WTC11 (cell line): ENCODE measurements around the gene NLGN1. TPM values are rescaled to one million over a fixed set of nuclear protein-coding genes. Genes with fewer than 3 reads are reported as not detected.

Source experiments
- ATAC-seq: fragments of 200-7000 bp; cut with Tn5 transposase; 2 replicates; pipeline ENCODE4 v1.10.0; 2021; ENCODE audit warnings: mild to moderate bottlenecking, moderate library complexity
- CTCF ChIA-PET: fragments of 300-600 bp; sonication (Branson Sonifier 250); formaldehyde crosslinking; loops from one replicate; lab custom pipeline; 2021; ENCODE audit warnings: antibody characterized with exemption; lab: Charles Lee
- POLR2A ChIA-PET: fragments of 350-600 bp; sonication (Branson Sonifier 250); formaldehyde crosslinking; loops from one replicate; lab custom pipeline; 2021; ENCODE audit warnings: antibody characterized with exemption; lab: Charles Lee
- DNase-seq: peaks from one replicate; pipeline ENCODE4 v3.0.0; 2021; ENCODE audit warnings: low spot score
- H3K27ac Mint-ChIP-seq: 2 replicates; pipeline ENCODE4 v1.8.0; 2021; ENCODE audit warnings: mixed read lengths
- H3K27me3 Mint-ChIP-seq: 2 replicates; pipeline ENCODE4 v1.8.0; 2021; ENCODE audit warnings: low read depth, mild to moderate bottlenecking, moderate library complexity, mixed read lengths
- H3K36me3 Mint-ChIP-seq: 2 replicates; pipeline ENCODE4 v1.8.0; 2021; ENCODE audit warnings: mixed read lengths
- H3K4me1 Mint-ChIP-seq: 2 replicates; pipeline ENCODE4 v1.8.0; 2022; ENCODE audit warnings: mixed read lengths
- H3K4me3 Mint-ChIP-seq: 2 replicates; pipeline ENCODE4 v1.8.0; 2021; ENCODE audit warnings: mild to moderate bottlenecking, moderate library complexity, mixed read lengths
- H3K9me3 Mint-ChIP-seq: 2 replicates; pipeline ENCODE4 v1.8.0; 2021; ENCODE audit warnings: mixed read lengths
- ARID4B ChIP-seq: sonication (generic); formaldehyde crosslinking; IDR thresholded peaks from 2 replicates; pipeline ENCODE4 v1.8.0; 2023; ENCODE audit warnings: missing genetic modification reagents, mild to moderate bottlenecking, borderline replicate concordance
- ATF3 ChIP-seq: sonication (generic); formaldehyde crosslinking; conservative IDR thresholded peaks from 2 replicates; pipeline ENCODE4 v1.8.1; 2022; ENCODE audit warnings: mild to moderate bottlenecking, missing genetic modification reagents
- CREM ChIP-seq: sonication (generic); formaldehyde crosslinking; IDR thresholded peaks from 2 replicates; pipeline ENCODE4 v1.8.1; 2022; ENCODE audit warnings: mild to moderate bottlenecking, missing genetic modification reagents, moderate library complexity
- FOXK1 ChIP-seq: sonication (generic); formaldehyde crosslinking; IDR thresholded peaks from 2 replicates; pipeline ENCODE4 v1.8.0; 2022; ENCODE audit warnings: mild to moderate bottlenecking, moderate library complexity, missing genetic modification reagents
- FOXP4 ChIP-seq: sonication (generic); formaldehyde crosslinking; IDR thresholded peaks from 2 replicates; pipeline ENCODE4 v1.8.0; 2022; ENCODE audit warnings: mild to moderate bottlenecking, missing genetic modification reagents
- RORB ChIP-seq: fragments of 250-450 bp; sonication (Bioruptor Pico); IDR thresholded peaks from 2 replicates; pipeline ENCODE4 v1.9.0; 2021; ENCODE audit warnings: mild to moderate bottlenecking
- SMAD3 ChIP-seq: sonication (generic); formaldehyde crosslinking; IDR thresholded peaks from 2 replicates; pipeline ENCODE4 v1.8.0; 2022; ENCODE audit warnings: missing genetic modification reagents, mild to moderate bottlenecking, borderline replicate concordance
- TEAD4 ChIP-seq: sonication (generic); formaldehyde crosslinking; IDR thresholded peaks from 2 replicates; pipeline ENCODE4 v1.8.0; 2022; ENCODE audit warnings: mild to moderate bottlenecking, missing genetic modification reagents
- ZNF138 ChIP-seq: sonication (generic); formaldehyde crosslinking; conservative IDR thresholded peaks from 2 replicates; pipeline ENCODE4 v1.8.1; 2022; ENCODE audit warnings: mild to moderate bottlenecking, moderate library complexity, missing genetic modification reagents
- ZNF512 ChIP-seq: sonication (generic); formaldehyde crosslinking; IDR thresholded peaks from 2 replicates; pipeline ENCODE4 v1.8.1; 2022; ENCODE audit warnings: missing genetic modification reagents, borderline replicate concordance
- total RNA-seq: library from RNA; stranded (reverse); gene quantifications from 3 replicates; pipeline ENCODE4 v1.2.3, GENCODE V29; 2021
- TF ChIP-seq, protein P1 (sequence below): fragments of 250-450 bp; sonication (Bioruptor Pico); IDR thresholded peaks from 2 replicates; pipeline ENCODE4 v1.9.0; 2021; ENCODE audit warnings: mild to moderate bottlenecking
- TF ChIP-seq, protein P2 (sequence below): fragments of 250-450 bp; sonication (Bioruptor Pico); IDR thresholded peaks from 2 replicates; pipeline ENCODE4 v1.9.0; 2021; ENCODE audit warnings: mild to moderate bottlenecking
- TF ChIP-seq, protein P3 (sequence below): fragments of 250-450 bp; sonication (Bioruptor Pico); IDR thresholded peaks from 2 replicates; pipeline ENCODE4 v2.1.2; 2022; ENCODE audit warnings: mild to moderate bottlenecking, moderate library complexity
- TF ChIP-seq, protein P4 (sequence below): fragments of 250-450 bp; sonication (Bioruptor Pico); IDR thresholded peaks from 2 replicates; pipeline ENCODE4 v1.9.0; 2021; ENCODE audit warnings: mild to moderate bottlenecking, borderline replicate concordance

NLGN1 gene
- total RNA-seq, 1 experiment from 2014 or later, result 12.4 TPM

DNA sequence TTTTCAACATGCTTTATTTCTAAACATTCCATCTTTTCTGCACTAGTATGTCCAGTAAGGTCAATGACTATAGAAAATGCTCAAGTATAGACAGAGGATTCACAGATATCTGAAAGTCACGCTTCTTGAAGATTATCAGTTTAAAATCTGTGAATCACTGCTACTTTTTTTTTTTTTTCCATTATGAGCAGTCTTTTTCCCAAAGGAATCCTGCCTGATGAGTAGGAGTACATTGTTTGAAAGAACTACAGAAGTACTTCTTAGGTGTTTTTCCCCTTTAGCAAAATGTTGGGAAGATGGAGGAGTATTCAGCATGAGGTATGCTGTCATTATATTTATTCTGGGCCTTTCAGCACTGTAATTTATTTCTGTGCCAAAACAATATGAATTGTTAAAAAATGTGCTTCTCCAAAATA lies 266.2 kb downstream of the NLGN1 start:
- Mint-ChIP-seq H3K4me1 (peaks cover 6% of the 10 kb centered on the region), H3K27ac (no peak overlapping the region), H3K9me3 (no peaks in the 10 kb centered on the region), H3K4me3 (no peak overlapping the region), H3K27me3 (no peaks in the 10 kb centered on the region), H3K36me3 (no peaks in the 10 kb centered on the region)
- ATAC-seq (no peak), DNase-seq (no peak)
- no peak for TF ChIP-seq RORB
- TF ChIP-seq ARID4B (CRISPR knock-in tag), result no peak
- no peak for TF ChIP-seq TEAD4 (CRISPR knock-in tag)
- no peak for TF ChIP-seq FOXP4 (CRISPR knock-in tag)
- no peak for TF ChIP-seq ATF3 (CRISPR knock-in tag)
- TF ChIP-seq CREM (CRISPR knock-in tag), result no peak
- TF ChIP-seq, protein P1, sequence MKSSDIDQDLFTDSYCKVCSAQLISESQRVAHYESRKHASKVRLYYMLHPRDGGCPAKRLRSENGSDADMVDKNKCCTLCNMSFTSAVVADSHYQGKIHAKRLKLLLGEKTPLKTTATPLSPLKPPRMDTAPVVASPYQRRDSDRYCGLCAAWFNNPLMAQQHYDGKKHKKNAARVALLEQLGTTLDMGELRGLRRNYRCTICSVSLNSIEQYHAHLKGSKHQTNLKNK (CRISPR knock-in tag), result no peak
- ChIA-PET POLR2A (no interaction called here), CTCF (no interaction called here)

DNA sequence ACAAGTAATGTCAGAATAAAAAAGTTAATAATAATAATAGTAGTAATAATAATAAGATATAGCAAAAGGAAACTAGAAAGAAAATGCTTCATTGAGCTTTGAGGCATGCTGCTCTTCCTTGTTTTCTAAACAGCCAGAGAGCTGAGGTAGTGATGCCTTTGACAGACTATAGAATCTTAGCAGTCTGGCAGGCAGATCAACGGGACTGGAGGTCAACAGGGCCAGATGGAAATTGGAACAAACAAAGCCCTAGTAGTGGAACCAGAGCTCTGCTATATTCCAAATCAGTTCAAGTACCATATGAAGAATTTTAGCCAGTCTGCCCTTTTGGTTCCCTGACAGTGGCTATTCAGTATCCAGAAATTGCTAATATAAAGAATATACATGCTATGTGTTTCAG lies 278.6 kb downstream of the NLGN1 start:
- ChIA-PET POLR2A (no interaction called here), CTCF (no interaction called here)
- Mint-ChIP-seq H3K9me3 (no peaks in the 10 kb centered on the region), H3K4me3 (no peak overlapping the region), H3K4me1 (peaks cover 8% of the 10 kb centered on the region), H3K27me3 (no peaks in the 10 kb centered on the region), H3K27ac (no peak overlapping the region), H3K36me3 (no peaks in the 10 kb centered on the region)
- no peak for ATAC-seq
- no peak for DNase-seq
- TF ChIP-seq SMAD3 (CRISPR knock-in tag), result no peak

GRCh38 chr3:173681188-173681678 lies 283.7 kb downstream of the NLGN1 start:
- Mint-ChIP-seq H3K4me1 (peaks cover 7% of the 10 kb centered on the region), H3K4me3 (no peak overlapping the region), H3K36me3 (no peaks in the 10 kb centered on the region), H3K27me3 (no peaks in the 10 kb centered on the region), H3K27ac (no peak overlapping the region), H3K9me3 (no peaks in the 10 kb centered on the region)
- ATAC-seq, result no peak
- CTCF ChIA-PET, result no interaction called here
- no peak for DNase-seq
- POLR2A ChIA-PET, result no interaction called here
- TF ChIP-seq, protein P2, sequence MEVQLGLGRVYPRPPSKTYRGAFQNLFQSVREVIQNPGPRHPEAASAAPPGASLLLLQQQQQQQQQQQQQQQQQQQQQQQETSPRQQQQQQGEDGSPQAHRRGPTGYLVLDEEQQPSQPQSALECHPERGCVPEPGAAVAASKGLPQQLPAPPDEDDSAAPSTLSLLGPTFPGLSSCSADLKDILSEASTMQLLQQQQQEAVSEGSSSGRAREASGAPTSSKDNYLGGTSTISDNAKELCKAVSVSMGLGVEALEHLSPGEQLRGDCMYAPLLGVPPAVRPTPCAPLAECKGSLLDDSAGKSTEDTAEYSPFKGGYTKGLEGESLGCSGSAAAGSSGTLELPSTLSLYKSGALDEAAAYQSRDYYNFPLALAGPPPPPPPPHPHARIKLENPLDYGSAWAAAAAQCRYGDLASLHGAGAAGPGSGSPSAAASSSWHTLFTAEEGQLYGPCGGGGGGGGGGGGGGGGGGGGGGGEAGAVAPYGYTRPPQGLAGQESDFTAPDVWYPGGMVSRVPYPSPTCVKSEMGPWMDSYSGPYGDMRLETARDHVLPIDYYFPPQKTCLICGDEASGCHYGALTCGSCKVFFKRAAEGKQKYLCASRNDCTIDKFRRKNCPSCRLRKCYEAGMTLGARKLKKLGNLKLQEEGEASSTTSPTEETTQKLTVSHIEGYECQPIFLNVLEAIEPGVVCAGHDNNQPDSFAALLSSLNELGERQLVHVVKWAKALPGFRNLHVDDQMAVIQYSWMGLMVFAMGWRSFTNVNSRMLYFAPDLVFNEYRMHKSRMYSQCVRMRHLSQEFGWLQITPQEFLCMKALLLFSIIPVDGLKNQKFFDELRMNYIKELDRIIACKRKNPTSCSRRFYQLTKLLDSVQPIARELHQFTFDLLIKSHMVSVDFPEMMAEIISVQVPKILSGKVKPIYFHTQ (CRISPR knock-in tag), result no peak
- TF ChIP-seq, protein P3, sequence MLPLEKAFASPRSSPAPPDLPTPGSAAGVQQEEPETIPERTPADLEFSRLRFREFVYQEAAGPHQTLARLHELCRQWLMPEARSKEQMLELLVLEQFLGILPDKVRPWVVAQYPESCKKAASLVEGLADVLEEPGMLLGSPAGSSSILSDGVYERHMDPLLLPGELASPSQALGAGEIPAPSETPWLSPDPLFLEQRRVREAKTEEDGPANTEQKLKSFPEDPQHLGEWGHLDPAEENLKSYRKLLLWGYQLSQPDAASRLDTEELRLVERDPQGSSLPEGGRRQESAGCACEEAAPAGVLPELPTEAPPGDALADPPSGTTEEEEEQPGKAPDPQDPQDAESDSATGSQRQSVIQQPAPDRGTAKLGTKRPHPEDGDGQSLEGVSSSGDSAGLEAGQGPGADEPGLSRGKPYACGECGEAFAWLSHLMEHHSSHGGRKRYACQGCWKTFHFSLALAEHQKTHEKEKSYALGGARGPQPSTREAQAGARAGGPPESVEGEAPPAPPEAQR, result no peak
- TF ChIP-seq, protein P4, sequence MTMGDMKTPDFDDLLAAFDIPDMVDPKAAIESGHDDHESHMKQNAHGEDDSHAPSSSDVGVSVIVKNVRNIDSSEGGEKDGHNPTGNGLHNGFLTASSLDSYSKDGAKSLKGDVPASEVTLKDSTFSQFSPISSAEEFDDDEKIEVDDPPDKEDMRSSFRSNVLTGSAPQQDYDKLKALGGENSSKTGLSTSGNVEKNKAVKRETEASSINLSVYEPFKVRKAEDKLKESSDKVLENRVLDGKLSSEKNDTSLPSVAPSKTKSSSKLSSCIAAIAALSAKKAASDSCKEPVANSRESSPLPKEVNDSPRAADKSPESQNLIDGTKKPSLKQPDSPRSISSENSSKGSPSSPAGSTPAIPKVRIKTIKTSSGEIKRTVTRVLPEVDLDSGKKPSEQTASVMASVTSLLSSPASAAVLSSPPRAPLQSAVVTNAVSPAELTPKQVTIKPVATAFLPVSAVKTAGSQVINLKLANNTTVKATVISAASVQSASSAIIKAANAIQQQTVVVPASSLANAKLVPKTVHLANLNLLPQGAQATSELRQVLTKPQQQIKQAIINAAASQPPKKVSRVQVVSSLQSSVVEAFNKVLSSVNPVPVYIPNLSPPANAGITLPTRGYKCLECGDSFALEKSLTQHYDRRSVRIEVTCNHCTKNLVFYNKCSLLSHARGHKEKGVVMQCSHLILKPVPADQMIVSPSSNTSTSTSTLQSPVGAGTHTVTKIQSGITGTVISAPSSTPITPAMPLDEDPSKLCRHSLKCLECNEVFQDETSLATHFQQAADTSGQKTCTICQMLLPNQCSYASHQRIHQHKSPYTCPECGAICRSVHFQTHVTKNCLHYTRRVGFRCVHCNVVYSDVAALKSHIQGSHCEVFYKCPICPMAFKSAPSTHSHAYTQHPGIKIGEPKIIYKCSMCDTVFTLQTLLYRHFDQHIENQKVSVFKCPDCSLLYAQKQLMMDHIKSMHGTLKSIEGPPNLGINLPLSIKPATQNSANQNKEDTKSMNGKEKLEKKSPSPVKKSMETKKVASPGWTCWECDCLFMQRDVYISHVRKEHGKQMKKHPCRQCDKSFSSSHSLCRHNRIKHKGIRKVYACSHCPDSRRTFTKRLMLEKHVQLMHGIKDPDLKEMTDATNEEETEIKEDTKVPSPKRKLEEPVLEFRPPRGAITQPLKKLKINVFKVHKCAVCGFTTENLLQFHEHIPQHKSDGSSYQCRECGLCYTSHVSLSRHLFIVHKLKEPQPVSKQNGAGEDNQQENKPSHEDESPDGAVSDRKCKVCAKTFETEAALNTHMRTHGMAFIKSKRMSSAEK (CRISPR knock-in tag), result no peak
- TF ChIP-seq ZNF512 (CRISPR knock-in tag) (no peak), FOXK1 (CRISPR knock-in tag) (no peak), ZNF138 (CRISPR knock-in tag) (no peak)
